Endothelial cell (in vitro differentiated cells): ENCODE results near the gene PPL. TPM values are rescaled to one million over a fixed set of nuclear protein-coding genes. Genes with fewer than 3 reads are reported as not detected.

ENCODE experiments used
- DNase-seq: peaks from one replicate; pipeline ENCODE4 v3.0.0; 2021; ENCODE audit warnings: low spot score
- H3K27ac Mint-ChIP-seq: one replicate; pipeline ENCODE4 v1.8.0; 2021; ENCODE audit warnings: mixed read lengths, inconsistent platforms; ENCODE audit not compliant: unreplicated experiment
- H3K27me3 Mint-ChIP-seq: one replicate; pipeline ENCODE4 v1.8.0; 2021; ENCODE audit warnings: mild to moderate bottlenecking, moderate library complexity, mixed read lengths, inconsistent platforms; ENCODE audit not compliant: unreplicated experiment
- H3K36me3 Mint-ChIP-seq: one replicate; pipeline ENCODE4 v1.8.0; 2021; ENCODE audit warnings: mild to moderate bottlenecking, low read depth, mixed read lengths, inconsistent platforms; ENCODE audit not compliant: unreplicated experiment
- H3K4me1 Mint-ChIP-seq: one replicate; pipeline ENCODE4 v1.8.0; 2021; ENCODE audit warnings: mild to moderate bottlenecking, mixed read lengths, inconsistent platforms; ENCODE audit not compliant: unreplicated experiment
- H3K4me3 Mint-ChIP-seq: one replicate; pipeline ENCODE4 v1.8.0; 2021; ENCODE audit warnings: mild to moderate bottlenecking, mixed read lengths, inconsistent platforms; ENCODE audit not compliant: unreplicated experiment
- H3K9me3 Mint-ChIP-seq: one replicate; pipeline ENCODE4 v1.8.0; 2021; ENCODE audit warnings: mixed read lengths, inconsistent platforms; ENCODE audit not compliant: unreplicated experiment
- CTCF ChIP-seq: fragments of 200-600 bp; sonication (generic); IDR thresholded peaks from one replicate; pipeline ENCODE4 v1.5.0; 2021; ENCODE audit warnings: antibody characterized with exemption; ENCODE audit not compliant: unreplicated experiment
- total RNA-seq: library from RNA; stranded (reverse); fragmentation: NEBNext Ultra II Directional; extraction: Animal tissue kit (Norgen Biotek cat#: 25700); gene quantifications from one replicate; pipeline ENCODE4 v1.2.1, GENCODE V29; 2021; ENCODE audit not compliant: unreplicated experiment

The PPL gene
- total RNA-seq, 1 donor from 2014 or later: 1.1 TPM

DNA sequence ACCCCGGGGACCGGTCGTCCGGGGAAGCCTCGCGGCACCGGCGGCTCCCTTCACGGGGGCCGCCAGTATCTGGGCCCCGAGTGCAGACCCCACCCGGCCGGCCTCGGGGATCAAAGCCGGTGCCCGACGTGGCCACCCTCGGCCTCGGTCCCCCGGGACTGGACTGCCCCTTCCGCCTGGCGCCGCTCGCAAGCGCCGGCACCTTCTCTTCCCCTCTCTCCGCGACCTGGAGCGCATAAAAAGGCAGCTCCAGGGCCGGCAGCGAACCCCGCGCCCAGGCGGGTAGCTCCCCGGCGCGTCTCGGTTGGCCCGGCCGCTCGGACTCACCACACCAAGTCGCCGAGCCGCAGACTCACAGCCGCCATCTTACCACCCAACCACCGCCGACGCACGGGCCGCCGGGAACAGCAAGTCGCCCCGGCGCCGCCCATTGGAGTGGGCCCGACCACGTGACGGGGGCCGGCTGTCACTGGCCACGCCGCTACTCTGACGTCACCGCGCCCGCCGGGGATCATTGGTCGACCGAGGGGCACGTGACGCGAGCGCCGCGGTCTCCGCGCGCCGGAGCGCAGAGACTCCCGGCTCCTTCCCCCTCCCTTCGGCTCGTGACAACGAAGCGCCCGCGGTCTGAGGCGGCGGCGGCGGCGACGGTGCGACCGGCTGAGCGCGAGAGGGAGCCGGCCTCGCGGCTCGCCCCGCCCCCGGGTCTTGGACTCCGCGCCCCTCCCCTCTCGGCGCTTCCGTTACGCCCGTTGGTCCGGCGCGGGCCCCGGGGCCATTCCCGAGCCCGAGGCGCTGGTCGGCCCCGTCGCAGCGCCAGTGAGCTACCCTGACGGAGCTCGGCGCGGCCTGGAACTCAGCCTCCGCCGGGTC is 89.8 kb downstream of the PPL start, which contains the start of the genes GLYR1 and UBN1:
Gene GLYR1, minus strand, starts transcription at position 388 of the 873 bp plus-strand sequence. Its CDS starts 23 bp downstream, at position 365.
Gene UBN1, plus strand, starts transcription at position 581 of the 873 bp plus-strand sequence. CDS start 5,437 bp downstream, outside the sequence.
- H3K4me1 Mint-ChIP-seq: peaks cover 35% of the 10 kb centered on the region
- H3K36me3 Mint-ChIP-seq: peaks cover 3% of the 10 kb centered on the region
- DNase-seq: peak; percentile 100
- TF ChIP-seq CTCF: no peak
- H3K4me3 Mint-ChIP-seq: peak within 1 kb of the TSS; percentile 95
- no peaks in the 10 kb centered on the region for H3K9me3 Mint-ChIP-seq
- peak within 1 kb of the TSS; percentile 85 for H3K27ac Mint-ChIP-seq
- H3K27me3 Mint-ChIP-seq: peaks cover 6% of the 10 kb centered on the region

DNA sequence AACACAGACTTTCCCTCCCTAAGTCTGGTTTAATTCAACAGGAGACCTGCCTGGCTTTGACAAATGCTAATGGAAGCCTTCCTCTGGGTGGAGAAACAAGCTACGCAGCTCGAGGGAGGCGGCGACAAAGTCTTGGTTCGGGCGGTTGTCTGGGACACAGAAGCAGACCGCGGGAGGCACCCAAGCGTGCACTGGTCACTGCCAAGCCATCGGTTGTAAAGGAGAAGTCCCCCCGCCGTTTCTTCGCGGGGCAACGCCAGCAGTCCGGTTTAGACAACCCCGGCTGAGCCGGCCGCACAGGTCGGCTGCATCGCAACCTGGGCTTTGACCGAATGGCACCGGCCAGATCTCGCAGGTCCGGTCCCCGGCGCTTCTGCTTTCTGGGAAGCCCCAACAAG is 90.4 kb downstream of the PPL start:
- no peak for TF ChIP-seq CTCF
- Mint-ChIP-seq H3K4me1 (peaks cover 31% of the 10 kb centered on the region), H3K27ac (peak overlapping the region; percentile 85), H3K4me3 (peak overlapping the region; percentile 90), H3K27me3 (peaks cover 6% of the 10 kb centered on the region), H3K9me3 (no peaks in the 10 kb centered on the region), H3K36me3 (peaks cover 6% of the 10 kb centered on the region)
- DNase-seq: peak; percentile 44

DNA sequence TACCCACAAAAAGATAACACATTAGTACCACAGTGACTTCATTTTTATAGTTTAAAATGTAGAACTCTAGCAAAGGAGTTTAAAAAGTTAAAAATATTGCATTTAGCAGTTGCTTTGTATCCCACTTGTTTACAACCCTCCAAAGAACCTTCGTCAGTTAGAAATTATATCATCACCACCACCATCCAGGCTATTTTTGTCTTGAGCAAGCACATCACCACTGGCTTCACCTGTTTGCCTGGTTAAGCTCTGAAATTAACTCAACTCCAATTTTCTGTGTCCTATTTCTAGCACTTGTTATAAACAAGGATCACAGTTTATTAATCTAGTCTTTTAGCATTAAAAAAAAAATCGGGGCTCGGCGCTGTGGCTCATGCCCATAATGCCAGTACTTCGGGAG is 96.0 kb downstream of the PPL start:
- Mint-ChIP-seq H3K27ac (no peak overlapping the region), H3K27me3 (peaks cover under 1% of the 10 kb centered on the region), H3K4me1 (peaks cover 7% of the 10 kb centered on the region), H3K4me3 (no peak overlapping the region), H3K36me3 (peaks cover 30% of the 10 kb centered on the region), H3K9me3 (no peaks in the 10 kb centered on the region)
- no peak for TF ChIP-seq CTCF
- DNase-seq: no peak

DNA sequence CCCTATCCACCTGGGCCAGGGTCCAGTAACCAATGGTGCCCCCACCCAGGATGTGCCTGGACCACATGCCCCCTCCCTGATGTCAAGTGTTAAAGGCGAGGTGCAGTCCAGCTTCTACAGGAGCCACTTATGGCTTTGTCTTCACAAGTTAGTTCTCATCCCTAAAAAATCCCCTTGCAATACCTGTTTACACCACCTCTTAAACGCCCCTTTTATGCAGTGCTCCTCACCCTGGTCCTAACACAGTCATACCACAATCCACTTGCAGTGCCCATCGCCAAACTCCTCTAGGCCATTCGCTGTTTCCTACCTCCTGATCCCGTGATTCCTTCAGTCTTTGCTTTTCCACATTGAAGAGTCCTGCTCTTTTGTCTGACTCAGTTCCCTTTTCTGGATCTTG is 97.0 kb downstream of the PPL start:
- no peak overlapping the region for H3K27ac Mint-ChIP-seq
- no peaks in the 10 kb centered on the region for H3K9me3 Mint-ChIP-seq
- no peaks in the 10 kb centered on the region for H3K4me1 Mint-ChIP-seq
- no peak overlapping the region for H3K4me3 Mint-ChIP-seq
- DNase-seq: no peak
- peaks cover 30% of the 10 kb centered on the region for H3K36me3 Mint-ChIP-seq
- no peaks in the 10 kb centered on the region for H3K27me3 Mint-ChIP-seq
- TF ChIP-seq CTCF: no peak
